ENCODE results near the gene HMOX1. TPM values are rescaled to one million over a fixed set of nuclear protein-coding genes. Genes with fewer than 3 reads are reported as not detected.
"Not testable (repeated sequence)": the region's sequence is repeated elsewhere in the genome, so short reads cannot be mapped to it uniquely, and the experiment has no call there.

The HMOX1 gene
- total and polyA plus RNA-seq, 8 donors = 2.2 to 106 (median 11.4) TPM; not detected in 1

GRCh38 chr22:35359380-35360065, 21.4 kb upstream of the HMOX1 start:
- Histone ChIP-seq H3K4me1 (peaks cover 0 to 14% (median 0%) of the 10 kb centered on the region in 4 donors), H3K9me3 (no peaks in the 10 kb centered on the region), H3K27ac (no peak overlapping the region), H3K4me3 (no peak overlapping the region), H3K36me3 (no peaks in the 10 kb centered on the region), H3K27me3 (peaks cover 0 to 35% (median 0%) of the 10 kb centered on the region in 3 donors)
- 78 to 89% (median 86%) methylated on average over 9 of the region's 9 CpGs for WGBS, 5 donors
- intact Hi-C loops (cut with DNase I; ENCODE audit: low total_unique reads) = no loop called here
- no peak for TF ChIP-seq EP300 (IDR thresholded peaks at IDR 0.05)
- TF ChIP-seq POLR2A (IDR thresholded peaks at IDR 0.05) = no peak
- TF ChIP-seq CTCF (IDR thresholded peaks at IDR 0.05) = no peak
- no peak for TF ChIP-seq POLR2AphosphoS5 (IDR thresholded peaks at IDR 0.05)
- no peak for DNase-seq

- 31 to 61% (median 42%) methylated on average over 6 of the region's 6 CpGs for WGBS, 5 donors
- no peaks in the 10 kb centered on the region for H3K36me3 ChIP-seq
- no peak for DNase-seq
- H3K27me3 ChIP-seq = peaks cover 0 to 49% (median 0%) of the 10 kb centered on the region in 3 donors
- peaks cover 0 to 6% (median 0%) of the 10 kb centered on the region in 4 donors for H3K4me1 ChIP-seq
- no peak for TF ChIP-seq CTCF (IDR thresholded peaks at IDR 0.05)
- TF ChIP-seq EP300 (IDR thresholded peaks at IDR 0.05) = no peak
- TF ChIP-seq POLR2A (IDR thresholded peaks at IDR 0.05) = no peak
- TF ChIP-seq POLR2AphosphoS5 (IDR thresholded peaks at IDR 0.05) = no peak
- intact Hi-C loops (cut with DNase I; ENCODE audit: low total_unique reads) = no loop called here
- H3K27ac ChIP-seq = no peak overlapping the region
- no peak overlapping the region for H3K4me3 ChIP-seq
- no peaks in the 10 kb centered on the region for H3K9me3 ChIP-seq
These were observed 19.8 kb upstream of the HMOX1 start for GRCh38 chr22:35361001-35361558.

GRCh38 chr22:35363566-35364086, 17.3 kb upstream of the HMOX1 start:
- H3K27ac ChIP-seq = peak overlapping the region in 1 of 5 donors; percentile 30
- no peak for DNase-seq
- peaks cover 0 to 11% (median 8%) of the 10 kb centered on the region in 4 donors for H3K4me1 ChIP-seq
- H3K27me3 ChIP-seq = peaks cover 0 to 49% (median 0%) of the 10 kb centered on the region in 3 donors
- no peaks in the 10 kb centered on the region for H3K9me3 ChIP-seq
- no peak for TF ChIP-seq EP300 (IDR thresholded peaks at IDR 0.05)
- TF ChIP-seq POLR2A (IDR thresholded peaks at IDR 0.05) = no peak
- no peak for TF ChIP-seq POLR2AphosphoS5 (IDR thresholded peaks at IDR 0.05)
- TF ChIP-seq CTCF (IDR thresholded peaks at IDR 0.05) = no peak
- intact Hi-C loops (cut with DNase I; ENCODE audit: low total_unique reads) = no loop called here
- no peaks in the 10 kb centered on the region for H3K36me3 ChIP-seq
- no peak overlapping the region for H3K4me3 ChIP-seq
- WGBS, 5 donors = 73 to 86% (median 80%) methylated on average over 11 of the region's 11 CpGs

- 64 to 71% (median 68%) methylated on average over 7 of the region's 7 CpGs for WGBS, 5 donors
- H3K9me3 ChIP-seq; H3K4me3 ChIP-seq; H3K36me3 ChIP-seq; intact Hi-C loops (cut with DNase I; ENCODE audit: low total_unique reads); DNase-seq: not testable (repeated sequence)
- Histone ChIP-seq H3K27me3 (peaks cover 0 to 49% (median 0%) of the 10 kb centered on the region in 3 donors), H3K27ac (peak overlapping the region in 1 of 5 donors; percentile 30), H3K4me1 (peaks cover 0 to 11% (median 8%) of the 10 kb centered on the region in 4 donors)
These were observed 16.7 kb upstream of the HMOX1 start for GRCh38 chr22:35364230-35364629.
